Uterus (tissue), 2 donors: ENCODE results near the gene NPB.

Experiments used
- CTCF ChIP-seq, 4 experiments: fragments of 200-600 bp in 2 of 4; fragments of 450-650 bp in 2 of 4; sonication (generic) in 2 of 4; IDR thresholded peaks; one replicate each; pipeline ENCODE4 v1.5.1; 2016 to 2019; ENCODE audit warnings: antibody characterized with exemption in 4 of 4, mild to moderate bottlenecking in 2 of 4, moderate library complexity in 1 of 4
- POLR2A ChIP-seq, 2 donors: fragments of 450-650 bp; IDR thresholded peaks; one replicate each; pipeline ENCODE4 v1.6.1; 2016; ENCODE audit warnings: antibody characterized with exemption in 2 of 2, mild to moderate bottlenecking in 1 of 2, moderate library complexity in 1 of 2

- TF ChIP-seq POLR2A (IDR thresholded peaks at IDR 0.05) (no peak), CTCF (IDR thresholded peaks at IDR 0.05) (no peak)
Observed at GRCh38 chr17:81923302-81924260, 21.5 kb downstream of the NPB start.
